T-cell (primary cell): ENCODE measurements around the gene LTBP2. TPM values are rescaled to one million over a fixed set of nuclear protein-coding genes. Genes with fewer than 3 reads are reported as not detected.
A peak's percentile ranks its signal among the peaks of the same experiment; 100 is the strongest.

Experiments used
- ATAC-seq, 4 experiments: fragments of 200-7000 bp in 3 of 4; fragments of 150-1000 bp in 1 of 4; cut with Tn5 transposase; replicated peaks in 1 of 4; 1 replicate in 3 of 4; 2 replicates in 1 of 4; pipeline ENCODE4 v1.10.0; 2021; ENCODE audit warnings: moderate library complexity in 3 of 4, mild to moderate bottlenecking in 2 of 4, moderate number of reproducible peaks in 1 of 4
- CTCF ChIA-PET, 2 donors: fragments of 300-600 bp; sonication (Branson Sonifier 250); formaldehyde crosslinking; loops; one replicate each; lab custom pipeline; 2022; ENCODE audit warnings: antibody characterized with exemption in 2 of 2; lab: Charles Lee
- POLR2A ChIA-PET, 2 donors: fragments of 300-600 bp; sonication (Branson Sonifier 250); formaldehyde crosslinking; loops; one replicate each; lab custom pipeline; 2022; ENCODE audit warnings: antibody characterized with exemption in 2 of 2; lab: Charles Lee
- DNase-seq, 35 experiments: peaks; one replicate each; pipeline versions ENCODE4 v3.0.0 to v3.0.0-alpha.2; 2013 to 2023
- H3K27ac ChIP-seq: one replicate; pipeline ENCODE4 v1.5.1; 2013; ENCODE audit warnings: low read length
- H3K27me3 ChIP-seq, 2 experiments: replicated peaks in 1 of 2; 1 replicate in 1 of 2; 2 replicates in 1 of 2; pipeline versions ENCODE4 v1.6.1 to v1.7.0; 2013; ENCODE audit warnings: low read length in 1 of 2, mixed read lengths in 1 of 2; ENCODE audit not compliant: control insufficient read depth in 2 of 2, insufficient read depth in 2 of 2; ENCODE audit errors: extremely low read depth in 1 of 2
- H3K36me3 ChIP-seq, 2 donors: 1 replicate in 1 of 2; 2 replicates in 1 of 2; pipeline versions ENCODE4 v1.6.1 to v1.7.0; 2013; ENCODE audit warnings: low read length in 1 of 2; ENCODE audit not compliant: control insufficient read depth in 2 of 2, insufficient read depth in 1 of 2; ENCODE audit errors: extremely low read depth in 1 of 2
- H3K4me1 ChIP-seq, 2 experiments: 1 replicate in 1 of 2; 2 replicates in 1 of 2; pipeline versions ENCODE4 v1.6.1 to v1.7.0; 2013; ENCODE audit warnings: low read length in 2 of 2, mixed read lengths in 1 of 2; ENCODE audit not compliant: insufficient read depth in 2 of 2, control insufficient read depth in 1 of 2; ENCODE audit errors: extremely low read depth in 1 of 2
- H3K4me3 ChIP-seq, 2 donors: 1 replicate in 1 of 2; 2 replicates in 1 of 2; pipeline versions ENCODE4 v1.5.1 to v1.7.0; 2013; ENCODE audit warnings: mild to moderate bottlenecking in 2 of 2, low read length in 1 of 2, moderate library complexity in 1 of 2; ENCODE audit not compliant: control insufficient read depth in 1 of 2; ENCODE audit errors: extremely low read depth in 1 of 2
- H3K9me3 ChIP-seq: 2 replicates; pipeline ENCODE4 v1.7.0; 2013
- H3K27ac Mint-ChIP-seq, 2 donors: one replicate each; pipeline ENCODE4 v1.8.0; 2020 to 2021; ENCODE audit warnings: mild to moderate bottlenecking in 2 of 2, mixed read lengths in 2 of 2
- H3K27me3 Mint-ChIP-seq, 2 donors: one replicate each; pipeline ENCODE4 v1.8.0; 2021 to 2022; ENCODE audit warnings: mixed read lengths in 2 of 2
- H3K36me3 Mint-ChIP-seq: one replicate; pipeline ENCODE4 v1.8.0; 2021; ENCODE audit warnings: mixed read lengths
- H3K4me1 Mint-ChIP-seq, 3 donors: one replicate each; pipeline ENCODE4 v1.8.0; 2020 to 2022; ENCODE audit warnings: mixed read lengths in 3 of 3, mild to moderate bottlenecking in 1 of 3
- H3K4me3 Mint-ChIP-seq, 3 donors: one replicate each; pipeline ENCODE4 v1.8.0; 2020 to 2022; ENCODE audit warnings: mild to moderate bottlenecking in 3 of 3, mixed read lengths in 3 of 3, moderate library complexity in 3 of 3
- H3K9me3 Mint-ChIP-seq, 3 donors: one replicate each; pipeline ENCODE4 v1.8.0; 2020 to 2022; ENCODE audit warnings: mixed read lengths in 3 of 3
- WGBS: methylation state at CpG from one replicate; pipeline ENCODE4 v1.1.5; 2013; ENCODE audit warnings: missing lambda C conversion rate; ENCODE audit not compliant: insufficient coverage; 5-methylcytosine and 5-hydroxymethylcytosine counted together
- total RNA-seq, 35 experiments: library from RNA in 6 of 35; stranded (reverse) in 6 of 35; fragments of 120-200 nt in 1 of 35; gene quantifications; one replicate each; pipeline versions ENCODE4 v1.2.1 to v1.2.4 and lab custom pipeline; 2013 to 2026

Gene LTBP2
- total RNA-seq, 5 donors from 2014 or later (not counting 1 experiment from before 2014, with no cell fraction given): 0.39 to 1.7 (median 1.1) TPM

DNA sequence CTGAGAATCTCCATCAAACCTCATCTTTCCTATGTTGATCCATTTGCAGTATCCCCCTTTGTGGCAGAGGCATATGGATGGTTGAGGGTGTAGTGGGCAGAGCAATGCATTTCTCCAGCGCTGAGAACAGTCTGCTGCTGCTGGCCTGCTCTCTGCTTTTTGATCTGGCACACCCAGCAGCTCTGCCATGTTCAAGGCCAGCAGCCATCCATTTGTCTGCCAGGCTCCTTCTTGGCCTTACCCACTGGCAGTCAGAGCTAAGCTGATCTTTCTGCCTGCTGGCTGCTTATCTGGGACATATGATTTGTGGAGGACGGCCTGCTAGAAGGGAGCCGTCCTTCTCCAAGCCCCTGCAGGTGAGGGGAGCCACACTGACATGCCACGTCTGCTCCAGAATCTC, 135.9 kb downstream of the LTBP2 start:
- Histone ChIP-seq H3K9me3 (no peaks in the 10 kb centered on the region), H3K4me3 (no peak overlapping the region), H3K36me3 (peaks cover 0 to 11% of the 10 kb centered on the region in 2 donors), H3K4me1 (no peaks in the 10 kb centered on the region), H3K27me3 (no peaks in the 10 kb centered on the region), H3K27ac (no peak overlapping the region)
- Mint-ChIP-seq H3K27ac (no peak overlapping the region), H3K4me3 (no peak overlapping the region), H3K4me1 (no peaks in the 10 kb centered on the region), H3K36me3 (peaks cover 61% of the 10 kb centered on the region), H3K9me3 (no peaks in the 10 kb centered on the region), H3K27me3 (no peaks in the 10 kb centered on the region)
- ATAC-seq: no peak
- DNase-seq: no peak
- CTCF ChIA-PET: no interaction called here
- POLR2A ChIA-PET: no interaction called here
- 100% methylated on average over 4 of the region's 4 CpGs for WGBS

DNA sequence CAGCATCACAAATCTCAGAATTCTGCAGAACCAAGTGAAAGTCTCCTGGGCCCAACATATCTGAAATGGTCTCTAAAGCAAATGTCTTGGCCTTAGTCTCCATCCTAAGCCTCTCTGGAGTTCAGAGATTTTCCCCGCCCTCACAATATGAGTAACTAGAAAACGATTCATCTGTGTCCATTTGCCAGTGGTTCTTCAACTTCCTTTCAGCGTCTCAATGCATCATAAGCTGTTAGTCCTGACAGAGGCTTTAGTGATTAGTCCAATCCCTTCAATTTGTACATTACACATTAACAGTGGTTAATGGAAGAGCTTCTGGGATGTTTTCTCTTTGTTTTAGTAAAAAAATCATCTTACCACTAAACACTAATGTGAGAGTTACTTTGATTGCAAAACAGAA, 136.4 kb downstream of the LTBP2 start:
- no peaks in the 10 kb centered on the region for H3K9me3 Mint-ChIP-seq
- Histone ChIP-seq H3K9me3 (no peaks in the 10 kb centered on the region), H3K27ac (no peak overlapping the region), H3K4me1 (no peaks in the 10 kb centered on the region), H3K27me3 (no peaks in the 10 kb centered on the region), H3K36me3 (peaks cover 0 to 7% of the 10 kb centered on the region in 2 donors), H3K4me3 (no peak overlapping the region)
- no peak for DNase-seq
- WGBS: 67% methylated on average over 1 of the region's 3 CpGs
- peak overlapping the region in 1 of 2 donors; percentile 18 for H3K27ac Mint-ChIP-seq
- peaks cover 57% of the 10 kb centered on the region for H3K36me3 Mint-ChIP-seq
- no peaks in the 10 kb centered on the region for H3K4me1 Mint-ChIP-seq
- ChIA-PET POLR2A (interaction anchor here in 1 of 2 donors (0.6 kb wide), 1 partner anchor 90 kb away, joined by 3 read pairs; no protein-coding TSS in a partner anchor), CTCF (no interaction called here)
- H3K27me3 Mint-ChIP-seq: no peaks in the 10 kb centered on the region
- no peak overlapping the region for H3K4me3 Mint-ChIP-seq
- ATAC-seq: no peak

GRCh38 chr14:74474376-74474775, 137.7 kb downstream of the LTBP2 start:
- no peak overlapping the region for H3K27ac Mint-ChIP-seq
- DNase-seq (no peak), ATAC-seq (no peak)
- H3K9me3 ChIP-seq: no peaks in the 10 kb centered on the region
- no peaks in the 10 kb centered on the region for H3K9me3 Mint-ChIP-seq
- H3K36me3 Mint-ChIP-seq: peaks cover 45% of the 10 kb centered on the region
- H3K4me1 Mint-ChIP-seq: no peaks in the 10 kb centered on the region
- H3K27me3 ChIP-seq: no peaks in the 10 kb centered on the region
- H3K4me3 ChIP-seq: no peak overlapping the region
- POLR2A ChIA-PET: interaction anchor here in 1 of 2 donors (0.6 kb wide), 1 partner anchor 562 kb away, joined by 3 read pairs; no protein-coding TSS in a partner anchor
- no peak overlapping the region for H3K4me3 Mint-ChIP-seq
- no peaks in the 10 kb centered on the region for H3K4me1 ChIP-seq
- no peaks in the 10 kb centered on the region for H3K27me3 Mint-ChIP-seq
- no peak overlapping the region for H3K27ac ChIP-seq
- CTCF ChIA-PET: no interaction called here
- 83% methylated on average over 1 of the region's 2 CpGs for WGBS
- peaks cover 0 to 4% of the 10 kb centered on the region in 2 donors for H3K36me3 ChIP-seq

DNA sequence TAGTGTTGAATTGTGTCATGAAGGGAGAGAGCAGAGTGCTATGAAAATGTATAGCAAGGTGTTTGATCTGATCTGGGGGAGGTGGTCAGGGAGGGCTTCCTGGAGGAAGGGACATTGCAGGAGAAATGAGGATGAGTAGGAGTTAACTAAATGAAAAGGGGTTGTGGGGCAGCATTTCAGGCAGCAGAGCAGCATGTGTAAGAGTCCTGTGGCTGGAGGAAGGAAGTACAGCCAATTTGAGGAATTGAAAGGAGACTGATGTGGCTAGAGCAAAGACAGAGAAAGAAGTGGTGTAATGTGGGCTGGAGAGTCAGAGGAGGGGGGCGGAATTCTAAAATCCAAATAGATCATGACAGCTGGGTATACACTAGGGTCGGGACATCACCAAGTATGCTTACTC, 139.4 kb downstream of the LTBP2 start:
- Mint-ChIP-seq H3K27ac (no peak overlapping the region), H3K36me3 (peaks cover 30% of the 10 kb centered on the region), H3K4me3 (no peak overlapping the region), H3K4me1 (no peaks in the 10 kb centered on the region), H3K27me3 (no peaks in the 10 kb centered on the region), H3K9me3 (no peaks in the 10 kb centered on the region)
- DNase-seq (no peak), ATAC-seq (no peak)
- Histone ChIP-seq H3K4me1 (no peaks in the 10 kb centered on the region), H3K9me3 (no peaks in the 10 kb centered on the region), H3K27me3 (no peaks in the 10 kb centered on the region), H3K27ac (no peak overlapping the region), H3K36me3 (no peaks in the 10 kb centered on the region), H3K4me3 (no peak overlapping the region)
- ChIA-PET CTCF (no interaction called here), POLR2A (no interaction called here)
- WGBS: no CpG with 5 or more reads among the region's 2 CpGs

- no peaks in the 10 kb centered on the region for H3K4me1 Mint-ChIP-seq
- no peak overlapping the region for H3K4me3 ChIP-seq
- H3K27me3 Mint-ChIP-seq: no peaks in the 10 kb centered on the region
- H3K27me3 ChIP-seq: no peaks in the 10 kb centered on the region
- no peak overlapping the region for H3K4me3 Mint-ChIP-seq
- no peak for DNase-seq
- no peaks in the 10 kb centered on the region for H3K9me3 ChIP-seq
- H3K36me3 ChIP-seq: no peaks in the 10 kb centered on the region
- H3K4me1 ChIP-seq: no peaks in the 10 kb centered on the region
- no peaks in the 10 kb centered on the region for H3K9me3 Mint-ChIP-seq
- H3K36me3 Mint-ChIP-seq: peaks cover 20% of the 10 kb centered on the region
- ChIA-PET CTCF (no interaction called here), POLR2A (no interaction called here)
- no peak for ATAC-seq
- H3K27ac Mint-ChIP-seq: no peak overlapping the region
- WGBS: no CpG with 5 or more reads among the region's 7 CpGs
- H3K27ac ChIP-seq: no peak overlapping the region
These were observed 142.2 kb downstream of the LTBP2 start for GRCh38 chr14:74469548-74470518.

- DNase-seq: no peak
- H3K4me1 ChIP-seq: no peaks in the 10 kb centered on the region
- H3K36me3 Mint-ChIP-seq: peaks cover 12% of the 10 kb centered on the region
- no peak overlapping the region for H3K4me3 ChIP-seq
- no peaks in the 10 kb centered on the region for H3K4me1 Mint-ChIP-seq
- CTCF ChIA-PET: no interaction called here
- no peak overlapping the region for H3K27ac ChIP-seq
- H3K27me3 ChIP-seq: no peaks in the 10 kb centered on the region
- no peaks in the 10 kb centered on the region for H3K27me3 Mint-ChIP-seq
- H3K9me3 ChIP-seq: no peaks in the 10 kb centered on the region
- no peak overlapping the region for H3K4me3 Mint-ChIP-seq
- no peaks in the 10 kb centered on the region for H3K36me3 ChIP-seq
- POLR2A ChIA-PET: no interaction called here
- ATAC-seq: no peak
- H3K9me3 Mint-ChIP-seq: no peaks in the 10 kb centered on the region
- no peak overlapping the region for H3K27ac Mint-ChIP-seq
- 75% methylated on average over 3 of the region's 3 CpGs for WGBS
These were observed 143.5 kb downstream of the LTBP2 start for GRCh38 chr14:74468513-74468912.
